HL-60/S4 treated with phorbol 12-myristate 13-acetate at 8.2 ng/mL for 4 days and 3 days (cell line): ENCODE data around the gene DSC1.
"Not testable (repeated sequence)": the region's sequence is repeated elsewhere in the genome, so short reads cannot be mapped to it uniquely, and the experiment has no call there.

Source experiments
- in situ Hi-C: fragments of 300-500 bp; cut with MboI; formaldehyde crosslinking; loops from 2 replicates; pipeline ENCODE4 v1.15.0; 2022; ENCODE audit warnings: low sequenced_read_pairs

Gene DSC1

GRCh38 chr18:31162825-31163435, at the start of gene DSC1:
Gene DSC1, minus strand, starts transcription at chr18:31162856. Its CDS starts 262 bp downstream, at chr18:31162594.
- in situ Hi-C loops = no loop called here

GRCh38 chr18:31211047-31211446, 48.4 kb upstream of the DSC1 start:
- in situ Hi-C loops = no loop called here

GRCh38 chr18:31209041-31209440, 46.4 kb upstream of the DSC1 start:
- in situ Hi-C loops = no loop called here

- in situ Hi-C loops = no loop called here
Observed at GRCh38 chr18:31207391-31207790, 44.7 kb upstream of the DSC1 start.

- in situ Hi-C loops = no loop called here
Observed at GRCh38 chr18:31206787-31207381, 44.2 kb upstream of the DSC1 start.

GRCh38 chr18:31206071-31206470, 43.4 kb upstream of the DSC1 start:
- in situ Hi-C loops = no loop called here

GRCh38 chr18:31205273-31205672, 42.6 kb upstream of the DSC1 start:
- in situ Hi-C loops = no loop called here

- in situ Hi-C loops = no loop called here
Observed at GRCh38 chr18:31204833-31205232, 42.2 kb upstream of the DSC1 start.

GRCh38 chr18:31204166-31204565, 41.5 kb upstream of the DSC1 start:
- in situ Hi-C loops = no loop called here

- in situ Hi-C loops = no loop called here
Observed at GRCh38 chr18:31203794-31204148, 41.1 kb upstream of the DSC1 start.

GRCh38 chr18:31203096-31203793, 40.6 kb upstream of the DSC1 start:
- in situ Hi-C loops = no loop called here

GRCh38 chr18:31199190-31199769, 36.6 kb upstream of the DSC1 start:
- in situ Hi-C loops = no loop called here

- in situ Hi-C loops = no loop called here
Observed at GRCh38 chr18:31197676-31198075, 35.0 kb upstream of the DSC1 start.

- in situ Hi-C loops = no loop called here
Observed at GRCh38 chr18:31195063-31195462, 32.4 kb upstream of the DSC1 start.

- in situ Hi-C loops = no loop called here
Observed at GRCh38 chr18:31192086-31192776, 29.6 kb upstream of the DSC1 start.

GRCh38 chr18:31190919-31191318, 28.3 kb upstream of the DSC1 start:
- in situ Hi-C loops = no loop called here

- in situ Hi-C loops = no loop called here
Observed at GRCh38 chr18:31189757-31190156, 27.1 kb upstream of the DSC1 start.

GRCh38 chr18:31185186-31185950, 22.7 kb upstream of the DSC1 start:
- in situ Hi-C loops = no loop called here

- in situ Hi-C loops = no loop called here
Observed at GRCh38 chr18:31183302-31183701, 20.6 kb upstream of the DSC1 start.

- in situ Hi-C loops = not testable (repeated sequence)
Observed at GRCh38 chr18:31177369-31177768, 14.7 kb upstream of the DSC1 start.

GRCh38 chr18:31176531-31176930, 13.9 kb upstream of the DSC1 start:
- in situ Hi-C loops = no loop called here
